A673 (cell line): Measurements from ENCODE around the gene APEX1. TPM values are rescaled to one million over a fixed set of nuclear protein-coding genes. Genes with fewer than 3 reads are reported as not detected.

Source experiments
- BruUV-seq: library from RNA; stranded (reverse); fragments of 400-500 nt; replicated peaks from 2 replicates; lab custom pipeline; 2021; lab: Mats Ljungman, UMichigan
- CTCF ChIA-PET: fragments of 300-600 bp; sonication (Branson Sonifier 250); formaldehyde crosslinking; loops from one replicate; lab custom pipeline; 2022; ENCODE audit warnings: antibody characterized with exemption; lab: Charles Lee
- POLR2A ChIA-PET: fragments of 300-600 bp; sonication (Branson Sonifier 250); formaldehyde crosslinking; loops from one replicate; lab custom pipeline; 2022; ENCODE audit warnings: antibody characterized with exemption; ENCODE audit not compliant: low non-redundant PET; lab: Charles Lee
- DNase-seq: peaks from one replicate; pipeline ENCODE4 v3.0.0-alpha.2; 2015; ENCODE audit warnings: low spot score
- H3K27ac ChIP-seq: fragments of 200-600 bp; sonication (generic); 2 replicates; pipeline ENCODE4 v1.5.1; 2016; ENCODE audit warnings: mixed run types, low read depth, mild to moderate bottlenecking, mixed read lengths, antibody characterized with exemption, low read length; ENCODE audit not compliant: poor library complexity, severe bottlenecking
- H3K27me3 ChIP-seq: fragments of 200-600 bp; sonication (generic); replicated peaks from 2 replicates; pipeline ENCODE4 v1.6.1; 2017; ENCODE audit warnings: mixed run types, low read depth, mild to moderate bottlenecking, mixed read lengths, antibody characterized with exemption, low read length; ENCODE audit not compliant: insufficient read depth, poor library complexity
- H3K36me3 ChIP-seq: fragments of 200-600 bp; sonication (generic); 2 replicates; pipeline ENCODE4 v1.6.1; 2016; ENCODE audit warnings: mixed run types, mild to moderate bottlenecking, mixed read lengths, antibody characterized with exemption, low read length; ENCODE audit not compliant: insufficient read depth, poor library complexity, severe bottlenecking
- H3K4me1 ChIP-seq: fragments of 200-600 bp; sonication (generic); 2 replicates; pipeline ENCODE4 v1.6.1; 2017; ENCODE audit warnings: mixed run types, mild to moderate bottlenecking, mixed read lengths, antibody characterized with exemption, low read length; ENCODE audit not compliant: insufficient read depth, poor library complexity, severe bottlenecking
- H3K4me3 ChIP-seq: fragments of 200-600 bp; sonication (generic); 2 replicates; pipeline ENCODE4 v1.5.1; 2016; ENCODE audit warnings: low read depth, mixed run types, mild to moderate bottlenecking, mixed read lengths, low read length; ENCODE audit not compliant: poor library complexity, severe bottlenecking
- H3K9me3 ChIP-seq: fragments of 200-600 bp; sonication (generic); 2 replicates; pipeline ENCODE4 v1.6.1; 2016; ENCODE audit warnings: mixed run types, low read depth, mild to moderate bottlenecking, mixed read lengths, antibody characterized with exemption, low read length; ENCODE audit not compliant: poor library complexity, severe bottlenecking
- EZH2 ChIP-seq: fragments of 200-600 bp; sonication (generic); IDR thresholded peaks from 2 replicates; pipeline ENCODE4 v1.6.1; 2017; ENCODE audit warnings: borderline replicate concordance, low read depth, mild to moderate bottlenecking, mixed read lengths, antibody characterized with exemption, low read length; ENCODE audit not compliant: poor library complexity, severe bottlenecking
- intact Hi-C: fragments of 100-400 bp; cut with micrococcal nuclease; formaldehyde crosslinking; loops from one replicate; pipeline ENCODE4 v1.10.0; 2022; ENCODE audit not compliant: unreplicated experiment
- total RNA-seq: library from RNA; stranded (reverse); gene quantifications from 2 replicates; pipeline ENCODE4 v1.2.3, GENCODE V29; 2021
- TF ChIP-seq, protein P1 (sequence below): fragments of 300-800, 200-600 bp; sonication (generic); conservative IDR thresholded peaks from 2 replicates; pipeline ENCODE4 v1.5.1; 2017; ENCODE audit warnings: low read depth, mild to moderate bottlenecking, antibody characterized with exemption, low read length, moderate library complexity, mixed read lengths

The APEX1 gene
- total RNA-seq, 1 experiment from 2014 or later = 299 TPM

DNA sequence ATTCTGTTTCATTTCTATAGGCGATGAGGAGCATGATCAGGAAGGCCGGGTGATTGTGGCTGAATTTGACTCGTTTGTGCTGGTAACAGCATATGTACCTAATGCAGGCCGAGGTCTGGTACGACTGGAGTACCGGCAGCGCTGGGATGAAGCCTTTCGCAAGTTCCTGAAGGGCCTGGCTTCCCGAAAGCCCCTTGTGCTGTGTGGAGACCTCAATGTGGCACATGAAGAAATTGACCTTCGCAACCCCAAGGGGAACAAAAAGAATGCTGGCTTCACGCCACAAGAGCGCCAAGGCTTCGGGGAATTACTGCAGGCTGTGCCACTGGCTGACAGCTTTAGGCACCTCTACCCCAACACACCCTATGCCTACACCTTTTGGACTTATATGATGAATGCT, 1.9 kb downstream of the APEX1 start:
- intact Hi-C loops = loop anchor here (5.0 kb wide), 1 partner anchor 155 kb away; no protein-coding TSS in a partner anchor
- peaks cover 47% of the 10 kb centered on the region for H3K36me3 ChIP-seq
- no peaks in the 10 kb centered on the region for H3K27me3 ChIP-seq
- no TSS peak for BruUV-seq
- peak overlapping the region; percentile 96 for H3K27ac ChIP-seq
- H3K4me3 ChIP-seq = no peak overlapping the region
- no peak for DNase-seq
- no peaks in the 10 kb centered on the region for H3K9me3 ChIP-seq
- TF ChIP-seq EZH2 = no peak
- TF ChIP-seq, protein P1, sequence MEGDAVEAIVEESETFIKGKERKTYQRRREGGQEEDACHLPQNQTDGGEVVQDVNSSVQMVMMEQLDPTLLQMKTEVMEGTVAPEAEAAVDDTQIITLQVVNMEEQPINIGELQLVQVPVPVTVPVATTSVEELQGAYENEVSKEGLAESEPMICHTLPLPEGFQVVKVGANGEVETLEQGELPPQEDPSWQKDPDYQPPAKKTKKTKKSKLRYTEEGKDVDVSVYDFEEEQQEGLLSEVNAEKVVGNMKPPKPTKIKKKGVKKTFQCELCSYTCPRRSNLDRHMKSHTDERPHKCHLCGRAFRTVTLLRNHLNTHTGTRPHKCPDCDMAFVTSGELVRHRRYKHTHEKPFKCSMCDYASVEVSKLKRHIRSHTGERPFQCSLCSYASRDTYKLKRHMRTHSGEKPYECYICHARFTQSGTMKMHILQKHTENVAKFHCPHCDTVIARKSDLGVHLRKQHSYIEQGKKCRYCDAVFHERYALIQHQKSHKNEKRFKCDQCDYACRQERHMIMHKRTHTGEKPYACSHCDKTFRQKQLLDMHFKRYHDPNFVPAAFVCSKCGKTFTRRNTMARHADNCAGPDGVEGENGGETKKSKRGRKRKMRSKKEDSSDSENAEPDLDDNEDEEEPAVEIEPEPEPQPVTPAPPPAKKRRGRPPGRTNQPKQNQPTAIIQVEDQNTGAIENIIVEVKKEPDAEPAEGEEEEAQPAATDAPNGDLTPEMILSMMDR = no peak
- ChIA-PET POLR2A (no interaction called here), CTCF (no interaction called here)
- peaks cover 18% of the 10 kb centered on the region for H3K4me1 ChIP-seq

DNA sequence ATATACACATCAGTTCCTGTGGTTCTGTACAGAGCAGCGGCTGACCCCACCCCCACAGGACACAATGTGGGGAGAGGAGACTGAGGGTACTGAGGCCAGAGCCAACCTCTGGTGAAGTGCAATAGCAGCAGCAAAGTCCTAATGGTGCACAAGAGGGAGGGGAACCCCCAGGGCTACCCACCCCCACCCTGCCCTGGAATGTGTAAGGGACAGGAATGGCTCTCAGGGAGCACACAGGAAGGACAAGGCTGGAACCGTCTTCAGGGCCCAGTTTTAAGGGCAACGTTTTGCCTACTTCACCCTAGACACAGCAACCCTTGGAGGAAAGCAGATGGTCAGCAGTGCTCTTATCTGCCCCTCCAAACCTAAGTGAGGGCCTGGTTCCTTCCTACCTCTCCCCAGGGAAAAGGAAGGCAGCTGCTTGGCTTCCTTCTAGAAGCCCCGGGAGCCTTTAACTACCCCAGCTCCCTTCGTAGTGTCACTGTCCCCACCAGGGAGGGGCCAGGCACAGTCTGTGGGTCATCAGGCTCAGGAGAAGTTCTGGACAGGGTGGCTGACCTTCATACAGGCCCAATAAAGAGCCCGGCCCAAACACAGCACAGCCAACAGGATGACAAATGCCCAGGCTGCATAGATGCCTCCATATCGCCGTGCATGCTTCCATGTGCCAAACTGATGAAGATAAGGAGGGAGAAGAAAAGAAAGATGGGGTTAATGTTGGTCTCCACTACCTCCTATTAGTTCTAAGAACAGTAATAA, 3.2 kb downstream of the APEX1 start:
- CTCF ChIA-PET = no interaction called here
- Histone ChIP-seq H3K27me3 (no peaks in the 10 kb centered on the region), H3K4me3 (no peak overlapping the region), H3K36me3 (peaks cover 41% of the 10 kb centered on the region), H3K27ac (no peak overlapping the region), H3K4me1 (peaks cover 18% of the 10 kb centered on the region), H3K9me3 (no peaks in the 10 kb centered on the region)
- POLR2A ChIA-PET = no interaction called here
- intact Hi-C loops = loop anchor here (5.0 kb wide), 1 partner anchor 154 kb away; no protein-coding TSS in a partner anchor
- TF ChIP-seq EZH2 = no peak
- TF ChIP-seq, protein P1 = no peak
- no TSS peak for BruUV-seq
- no peak for DNase-seq

DNA sequence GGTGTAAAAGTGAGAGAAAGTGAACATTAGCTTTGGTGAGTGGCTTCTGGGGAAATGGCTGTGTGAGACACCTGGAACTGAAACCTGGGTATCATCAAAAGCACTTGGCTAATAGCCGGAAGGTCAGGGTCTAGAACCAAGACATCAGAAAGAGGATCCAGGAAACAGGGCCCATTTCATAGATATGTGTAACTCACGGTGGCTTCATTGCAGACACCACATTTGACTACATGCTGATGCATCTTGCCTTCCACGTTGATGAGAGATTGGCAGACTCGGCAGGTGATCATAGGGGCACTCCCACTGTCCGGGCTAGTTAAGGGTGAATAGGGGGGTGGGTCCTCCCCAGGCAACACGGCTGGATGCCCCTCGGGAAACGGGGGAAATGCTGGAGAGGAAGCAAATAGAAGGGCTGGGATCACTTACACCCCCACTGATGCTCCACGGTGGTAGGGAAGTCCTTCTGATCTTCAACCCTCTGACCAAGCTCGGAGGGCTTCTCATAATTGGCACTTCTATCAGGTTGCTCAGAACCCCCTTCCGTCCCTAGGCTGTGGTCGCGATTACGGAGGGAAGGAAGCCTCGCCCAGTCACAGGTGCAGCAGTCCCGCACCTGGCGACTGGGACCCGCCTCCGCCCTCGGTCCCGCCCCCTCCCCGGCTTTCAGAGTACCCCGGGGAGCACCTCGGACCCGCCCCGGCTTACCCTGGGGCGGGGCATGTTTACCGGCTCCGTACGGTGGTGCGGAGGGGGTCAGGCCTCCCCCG, 5.6 kb downstream of the APEX1 start:
- DNase-seq = no peak
- no TSS peak for BruUV-seq
- H3K27me3 ChIP-seq = no peaks in the 10 kb centered on the region
- peak overlapping the region; percentile 91 for H3K27ac ChIP-seq
- H3K4me1 ChIP-seq = peaks cover 18% of the 10 kb centered on the region
- ChIA-PET POLR2A (interaction anchor here (0.6 to 1.2 kb wide), 2 partner anchors 9 to 66 kb away, joined by 3 read pairs; partner anchors contain the start of gene PNP), CTCF (no interaction called here)
- peak overlapping the region; percentile 86 for H3K4me3 ChIP-seq
- no peaks in the 10 kb centered on the region for H3K9me3 ChIP-seq
- intact Hi-C loops = loop anchor here (5.0 kb wide), 1 partner anchor 222 kb away; the partner anchor contains the start of gene RNASE4
- H3K36me3 ChIP-seq = peaks cover 41% of the 10 kb centered on the region
- TF ChIP-seq EZH2 = no peak
- TF ChIP-seq, protein P1 = no peak
